PC-3 (cell line): ENCODE measurements around the gene PBRM1.

ENCODE experiments used
- EZH2phosphoT487 ChIP-seq: fragments of 300-600 bp; sonication (generic); IDR thresholded peaks from 2 replicates; pipeline ENCODE4 v1.6.1; 2018; ENCODE audit warnings: mild to moderate bottlenecking, antibody characterized with exemption, low read length, borderline replicate concordance
- TF ChIP-seq, protein P1 (sequence below): fragments of 300-600 bp; sonication (generic); conservative IDR thresholded peaks from 2 replicates; pipeline ENCODE4 v1.5.1; 2017; ENCODE audit warnings: antibody characterized with exemption, low read depth, mild to moderate bottlenecking, low read length

DNA sequence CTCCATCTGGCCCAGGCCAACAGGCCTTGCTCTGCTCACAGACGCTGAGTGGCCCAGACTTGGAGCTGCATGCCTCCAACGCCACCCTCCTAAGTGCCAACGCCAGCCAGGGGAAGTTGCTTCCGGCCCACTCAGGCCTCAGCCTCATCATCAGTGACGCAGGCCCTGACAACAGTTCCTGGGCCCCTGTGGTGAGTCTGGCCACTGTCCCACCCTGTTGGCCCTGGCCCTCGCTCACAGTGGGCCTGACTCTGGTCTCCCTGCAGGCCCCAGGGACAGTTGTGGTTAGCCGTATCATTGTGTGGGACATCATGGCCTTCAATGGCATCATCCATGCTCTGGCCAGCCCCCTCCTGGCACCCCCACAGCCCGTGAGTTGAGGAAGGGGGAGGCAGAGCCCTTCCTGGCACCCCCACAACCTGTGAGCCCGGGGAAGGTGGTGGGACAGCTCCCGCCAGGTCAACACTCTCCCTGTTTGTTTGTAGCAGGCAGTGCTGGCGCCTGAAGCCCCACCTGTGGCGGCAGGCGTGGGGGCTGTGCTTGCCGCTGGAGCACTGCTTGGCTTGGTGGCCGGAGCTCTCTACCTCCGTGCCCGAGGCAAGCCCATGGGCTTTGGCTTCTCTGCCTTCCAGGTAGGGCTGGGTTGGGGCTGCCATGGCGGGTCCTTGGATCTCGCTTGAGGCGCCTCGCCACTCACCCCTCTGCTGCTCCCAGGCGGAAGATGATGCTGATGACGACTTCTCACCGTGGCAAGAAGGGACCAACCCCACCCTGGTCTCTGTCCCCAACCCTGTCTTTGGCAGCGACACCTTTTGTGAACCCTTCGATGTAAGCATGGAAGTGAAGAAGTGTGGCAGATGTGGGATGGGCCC is 162.1 kb downstream of the PBRM1 start:
- TF ChIP-seq, protein P1, sequence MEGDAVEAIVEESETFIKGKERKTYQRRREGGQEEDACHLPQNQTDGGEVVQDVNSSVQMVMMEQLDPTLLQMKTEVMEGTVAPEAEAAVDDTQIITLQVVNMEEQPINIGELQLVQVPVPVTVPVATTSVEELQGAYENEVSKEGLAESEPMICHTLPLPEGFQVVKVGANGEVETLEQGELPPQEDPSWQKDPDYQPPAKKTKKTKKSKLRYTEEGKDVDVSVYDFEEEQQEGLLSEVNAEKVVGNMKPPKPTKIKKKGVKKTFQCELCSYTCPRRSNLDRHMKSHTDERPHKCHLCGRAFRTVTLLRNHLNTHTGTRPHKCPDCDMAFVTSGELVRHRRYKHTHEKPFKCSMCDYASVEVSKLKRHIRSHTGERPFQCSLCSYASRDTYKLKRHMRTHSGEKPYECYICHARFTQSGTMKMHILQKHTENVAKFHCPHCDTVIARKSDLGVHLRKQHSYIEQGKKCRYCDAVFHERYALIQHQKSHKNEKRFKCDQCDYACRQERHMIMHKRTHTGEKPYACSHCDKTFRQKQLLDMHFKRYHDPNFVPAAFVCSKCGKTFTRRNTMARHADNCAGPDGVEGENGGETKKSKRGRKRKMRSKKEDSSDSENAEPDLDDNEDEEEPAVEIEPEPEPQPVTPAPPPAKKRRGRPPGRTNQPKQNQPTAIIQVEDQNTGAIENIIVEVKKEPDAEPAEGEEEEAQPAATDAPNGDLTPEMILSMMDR = no peak
- TF ChIP-seq EZH2phosphoT487 = no peak
